Nephron progenitor cell (in vitro differentiated cells): ENCODE data around the gene AFDN.

Experiments
- DNase-seq: peaks from one replicate; pipeline ENCODE4 v3.0.0; 2021
- H3K27ac Mint-ChIP-seq: 2 replicates; pipeline ENCODE4 v1.8.0; 2021; ENCODE audit warnings: mild to moderate bottlenecking, moderate library complexity, mixed read lengths
- H3K27me3 Mint-ChIP-seq: 2 replicates; pipeline ENCODE4 v1.8.0; 2021; ENCODE audit warnings: mild to moderate bottlenecking, low read depth, mixed read lengths; ENCODE audit not compliant: poor library complexity
- H3K36me3 Mint-ChIP-seq: 2 replicates; pipeline ENCODE4 v1.8.0; 2021; ENCODE audit warnings: low read depth, mixed read lengths
- H3K4me1 Mint-ChIP-seq: 2 replicates; pipeline ENCODE4 v1.8.0; 2021; ENCODE audit warnings: mixed read lengths
- H3K4me3 Mint-ChIP-seq: 2 replicates; pipeline ENCODE4 v1.8.0; 2021; ENCODE audit warnings: mild to moderate bottlenecking, moderate library complexity, mixed read lengths
- H3K9me3 Mint-ChIP-seq: 2 replicates; pipeline ENCODE4 v1.8.0; 2021; ENCODE audit warnings: mild to moderate bottlenecking, moderate library complexity, mixed read lengths
- TF ChIP-seq, protein P1 (sequence below): fragments of 200-600 bp; sonication (generic); IDR thresholded peaks from 2 replicates; pipeline ENCODE4 v1.5.0; 2021; ENCODE audit warnings: antibody characterized with exemption

Gene AFDN

DNA sequence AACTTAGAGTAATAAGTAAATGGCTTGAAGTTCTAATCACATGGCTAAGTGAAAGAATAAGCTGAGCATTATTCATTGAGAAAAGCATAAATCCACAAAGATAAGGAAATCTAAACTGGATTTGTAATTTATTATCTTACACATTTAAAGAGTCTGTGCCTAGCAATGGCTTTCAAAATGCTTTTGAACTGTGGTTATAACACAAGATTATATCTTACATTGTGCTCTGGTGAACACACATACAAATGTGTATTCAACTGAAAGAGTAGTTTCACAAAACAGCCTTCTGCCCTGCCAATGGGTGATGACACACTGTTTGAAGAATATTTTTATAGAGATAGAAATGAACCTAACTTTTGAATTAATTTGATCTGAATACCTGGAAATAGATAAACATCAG is 83.3 kb downstream of the AFDN start:
- DNase-seq, result no peak
- Mint-ChIP-seq H3K4me1 (peaks cover 5% of the 10 kb centered on the region), H3K9me3 (no peaks in the 10 kb centered on the region), H3K4me3 (no peak overlapping the region), H3K27ac (no peak overlapping the region), H3K27me3 (peaks cover 2% of the 10 kb centered on the region), H3K36me3 (peaks cover 49% of the 10 kb centered on the region)
- TF ChIP-seq, protein P1, sequence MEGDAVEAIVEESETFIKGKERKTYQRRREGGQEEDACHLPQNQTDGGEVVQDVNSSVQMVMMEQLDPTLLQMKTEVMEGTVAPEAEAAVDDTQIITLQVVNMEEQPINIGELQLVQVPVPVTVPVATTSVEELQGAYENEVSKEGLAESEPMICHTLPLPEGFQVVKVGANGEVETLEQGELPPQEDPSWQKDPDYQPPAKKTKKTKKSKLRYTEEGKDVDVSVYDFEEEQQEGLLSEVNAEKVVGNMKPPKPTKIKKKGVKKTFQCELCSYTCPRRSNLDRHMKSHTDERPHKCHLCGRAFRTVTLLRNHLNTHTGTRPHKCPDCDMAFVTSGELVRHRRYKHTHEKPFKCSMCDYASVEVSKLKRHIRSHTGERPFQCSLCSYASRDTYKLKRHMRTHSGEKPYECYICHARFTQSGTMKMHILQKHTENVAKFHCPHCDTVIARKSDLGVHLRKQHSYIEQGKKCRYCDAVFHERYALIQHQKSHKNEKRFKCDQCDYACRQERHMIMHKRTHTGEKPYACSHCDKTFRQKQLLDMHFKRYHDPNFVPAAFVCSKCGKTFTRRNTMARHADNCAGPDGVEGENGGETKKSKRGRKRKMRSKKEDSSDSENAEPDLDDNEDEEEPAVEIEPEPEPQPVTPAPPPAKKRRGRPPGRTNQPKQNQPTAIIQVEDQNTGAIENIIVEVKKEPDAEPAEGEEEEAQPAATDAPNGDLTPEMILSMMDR, result no peak

DNA sequence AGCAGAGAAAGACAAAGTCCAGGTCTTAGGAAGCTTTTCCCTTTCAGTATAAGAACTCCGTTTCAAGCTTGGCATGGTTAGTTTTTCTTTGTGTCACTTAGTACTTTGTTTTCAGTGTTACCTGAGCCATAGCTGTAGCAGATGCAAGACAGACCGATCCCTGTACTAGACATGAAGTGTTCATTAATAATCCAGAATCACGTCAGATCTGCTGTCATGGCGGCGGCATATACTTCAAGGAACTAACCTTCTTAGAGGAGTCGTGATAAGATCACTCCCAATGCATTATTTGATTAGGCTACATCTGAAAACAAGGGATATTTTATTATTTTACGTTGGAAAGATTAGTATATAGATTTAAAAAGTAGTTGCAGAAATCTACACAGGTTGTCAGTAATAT is 83.9 kb downstream of the AFDN start:
- Mint-ChIP-seq H3K27me3 (peaks cover 2% of the 10 kb centered on the region), H3K9me3 (no peaks in the 10 kb centered on the region), H3K27ac (no peak overlapping the region), H3K4me1 (peaks cover 5% of the 10 kb centered on the region), H3K4me3 (no peak overlapping the region), H3K36me3 (peaks cover 48% of the 10 kb centered on the region)
- TF ChIP-seq, protein P1, result no peak
- DNase-seq, result no peak

DNA sequence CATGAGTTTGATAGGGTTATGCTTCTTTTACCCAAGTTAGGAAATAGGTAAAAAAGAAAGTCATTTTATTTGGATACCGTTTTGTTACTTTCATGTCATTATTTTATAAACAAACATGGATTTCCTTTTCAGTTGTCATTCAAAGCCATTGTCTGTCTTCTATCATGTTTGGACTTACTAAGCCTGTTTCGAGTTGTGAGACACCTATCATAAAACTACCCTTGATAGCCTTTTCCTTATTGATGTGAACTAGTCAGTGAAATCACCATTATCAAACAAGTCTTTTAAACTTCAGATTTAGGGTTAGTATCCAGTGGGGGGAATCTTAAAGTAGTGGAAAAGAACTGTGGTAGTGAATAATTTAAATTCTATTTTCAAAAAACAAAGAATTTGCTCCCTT is 85.8 kb downstream of the AFDN start:
- H3K36me3 Mint-ChIP-seq, result peaks cover 48% of the 10 kb centered on the region
- H3K4me1 Mint-ChIP-seq, result no peaks in the 10 kb centered on the region
- no peak overlapping the region for H3K4me3 Mint-ChIP-seq
- no peaks in the 10 kb centered on the region for H3K27me3 Mint-ChIP-seq
- H3K9me3 Mint-ChIP-seq, result no peaks in the 10 kb centered on the region
- DNase-seq, result no peak
- TF ChIP-seq, protein P1, result no peak
- no peak overlapping the region for H3K27ac Mint-ChIP-seq

DNA sequence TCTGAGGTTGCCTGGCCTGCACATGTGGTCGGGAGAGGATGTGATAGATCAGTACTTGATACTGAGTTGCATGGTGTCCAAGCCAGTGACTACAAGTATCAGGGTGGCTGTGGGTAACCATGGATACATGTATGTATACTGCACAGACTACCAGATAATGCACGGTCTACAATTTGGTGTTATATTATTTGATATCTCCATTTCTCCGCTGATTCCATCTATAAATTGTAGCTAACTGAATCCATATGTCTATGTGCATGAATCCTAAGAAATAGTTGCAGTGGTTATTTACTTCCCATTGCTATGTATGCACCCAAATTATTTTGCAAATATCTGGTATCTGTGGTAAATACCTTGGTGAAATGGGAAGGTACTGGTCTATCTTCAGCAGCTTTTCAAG is 87.0 kb downstream of the AFDN start:
- no peak overlapping the region for H3K4me3 Mint-ChIP-seq
- no peaks in the 10 kb centered on the region for H3K9me3 Mint-ChIP-seq
- no peak for DNase-seq
- no peak overlapping the region for H3K27ac Mint-ChIP-seq
- TF ChIP-seq, protein P1, result no peak
- H3K4me1 Mint-ChIP-seq, result no peaks in the 10 kb centered on the region
- peaks cover 48% of the 10 kb centered on the region for H3K36me3 Mint-ChIP-seq
- peaks cover 1% of the 10 kb centered on the region for H3K27me3 Mint-ChIP-seq

DNA sequence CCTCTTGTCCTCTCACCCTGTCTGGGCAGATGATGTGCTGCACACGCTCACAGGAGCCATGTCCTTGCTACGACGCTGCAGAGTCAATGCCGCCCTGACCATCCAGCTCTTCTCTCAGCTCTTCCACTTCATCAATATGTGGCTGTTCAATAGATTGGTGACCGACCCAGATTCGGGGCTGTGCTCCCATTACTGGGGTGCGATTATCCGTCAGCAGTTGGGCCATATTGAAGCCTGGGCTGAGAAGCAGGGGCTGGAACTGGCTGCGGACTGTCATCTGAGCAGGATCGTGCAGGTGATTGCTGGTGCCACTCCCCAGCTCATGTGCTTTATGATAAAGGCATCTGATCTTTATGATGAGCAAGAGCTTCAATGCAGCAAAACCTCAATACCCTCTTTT is 88.4 kb downstream of the AFDN start:
- no peak overlapping the region for H3K27ac Mint-ChIP-seq
- no peak overlapping the region for H3K4me3 Mint-ChIP-seq
- TF ChIP-seq, protein P1, result no peak
- DNase-seq, result no peak
- H3K36me3 Mint-ChIP-seq, result peaks cover 54% of the 10 kb centered on the region
- H3K27me3 Mint-ChIP-seq, result peaks cover 3% of the 10 kb centered on the region
- H3K4me1 Mint-ChIP-seq, result no peaks in the 10 kb centered on the region
- no peaks in the 10 kb centered on the region for H3K9me3 Mint-ChIP-seq

DNA sequence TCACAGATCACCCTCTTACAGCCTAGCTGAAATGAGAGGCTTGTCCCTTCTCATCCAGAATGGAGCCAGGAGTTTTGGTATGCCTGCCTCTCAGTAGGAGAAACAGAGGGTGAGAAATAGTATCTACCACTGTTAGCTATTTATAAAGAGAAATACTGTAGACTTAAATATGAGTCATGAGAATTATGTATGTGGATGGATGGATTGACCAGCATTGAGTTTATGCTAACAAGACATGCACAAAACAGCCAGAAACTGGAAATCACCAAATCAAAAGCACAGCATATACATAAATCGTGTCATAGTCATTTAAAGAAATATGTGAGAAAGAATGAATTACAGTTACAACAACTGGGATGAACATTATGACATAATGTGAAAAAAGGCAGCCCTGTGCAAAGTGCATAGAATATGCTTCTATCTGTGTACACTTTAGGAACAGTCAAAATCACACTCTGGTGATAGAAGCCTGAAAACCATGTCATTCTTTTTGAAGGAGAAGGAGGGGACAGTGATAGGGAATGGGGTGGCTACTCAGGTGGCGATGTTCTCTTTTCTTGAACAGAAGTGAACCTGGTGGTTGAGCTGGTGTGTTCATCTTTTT is 90.9 kb downstream of the AFDN start:
- TF ChIP-seq, protein P1, result no peak
- Mint-ChIP-seq H3K9me3 (no peaks in the 10 kb centered on the region), H3K36me3 (peaks cover 58% of the 10 kb centered on the region), H3K27ac (no peak overlapping the region), H3K4me3 (no peak overlapping the region), H3K27me3 (peaks cover 3% of the 10 kb centered on the region), H3K4me1 (no peaks in the 10 kb centered on the region)
- no peak for DNase-seq
